Right forelimb (tissue), 1 donor: ENCODE measurements around the gene PLEK2.
"Not testable (repeated sequence)": the region's sequence is repeated elsewhere in the genome, so short reads cannot be mapped to it uniquely, and the experiment has no call there.

Source experiments
- DNase-seq: peaks from one replicate; pipeline ENCODE4 v3.0.0-alpha.2; 2018

PLEK2 gene

GRCh38 chr14:67358924-67359774 lies 52.8 kb downstream of the PLEK2 start:
- DNase-seq, result no peak

DNA sequence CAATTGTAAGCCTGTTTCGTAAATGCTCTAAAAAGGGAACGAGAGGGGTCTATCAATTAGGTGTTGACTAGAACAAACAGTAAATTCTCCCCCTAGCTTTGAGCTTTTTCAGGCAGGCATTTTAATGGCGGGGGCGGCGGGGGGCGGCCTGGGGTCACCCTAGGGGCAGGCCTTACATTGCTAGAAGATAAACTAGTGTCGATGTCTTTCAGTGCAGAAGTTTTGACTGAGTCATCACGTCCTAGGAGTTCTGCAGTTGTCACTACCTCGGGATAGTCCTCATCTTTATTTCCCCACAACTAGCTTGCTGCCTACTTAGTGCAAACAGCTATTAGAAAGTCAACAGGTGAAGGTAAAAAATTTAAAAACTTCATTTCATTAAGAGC lies 54.0 kb downstream of the PLEK2 start:
- no peak for DNase-seq

- DNase-seq, result no peak
Observed at GRCh38 chr14:67357186-67357968, 54.6 kb downstream of the PLEK2 start.

- no peak for DNase-seq
Observed at GRCh38 chr14:67352055-67352454, 59.9 kb downstream of the PLEK2 start.

GRCh38 chr14:67345583-67345982 lies 66.4 kb downstream of the PLEK2 start:
- no peak for DNase-seq

GRCh38 chr14:67343601-67344230 lies 68.2 kb downstream of the PLEK2 start:
- DNase-seq, result no peak

DNA sequence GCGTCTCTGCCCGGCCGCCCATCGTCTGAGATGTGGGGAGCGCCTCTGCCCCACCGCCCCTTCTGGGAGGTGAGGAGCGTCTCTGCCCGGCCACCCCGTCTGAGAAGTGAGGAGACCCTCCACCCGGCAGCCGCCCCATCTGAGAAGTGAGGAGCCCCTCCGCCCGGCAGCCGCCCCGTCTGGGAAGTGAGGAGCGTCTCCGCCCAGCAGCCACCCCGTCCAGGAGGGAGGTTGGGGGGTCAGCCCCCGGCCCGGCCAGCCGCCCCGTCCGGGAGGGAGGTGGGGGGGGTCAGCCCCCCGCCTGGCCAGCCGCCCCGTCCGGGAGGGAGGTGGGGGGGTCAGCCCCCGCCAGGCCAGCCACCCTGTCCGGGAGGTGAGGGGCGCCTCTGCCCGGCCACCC lies 70.7 kb downstream of the PLEK2 start:
- DNase-seq, result not testable (repeated sequence)
